HL-60/S4 treated with phorbol 12-myristate 13-acetate at 8.2 ng/mL for 4 days and 3 days (cell line): Measurements from ENCODE around the gene ZFP28.

ENCODE experiments used
- in situ Hi-C: fragments of 300-500 bp; cut with MboI; formaldehyde crosslinking; loops from 2 replicates; pipeline ENCODE4 v1.15.0; 2022; ENCODE audit warnings: low sequenced_read_pairs

The ZFP28 gene

GRCh38 chr19:56595548-56595899 is 56.8 kb downstream of the ZFP28 start:
- in situ Hi-C loops, result no loop called here

- in situ Hi-C loops, result no loop called here
Measured at GRCh38 chr19:56596676-56597075, 57.9 kb downstream of the ZFP28 start.

- in situ Hi-C loops, result no loop called here
Measured at GRCh38 chr19:56597696-56598095, 58.9 kb downstream of the ZFP28 start.

- in situ Hi-C loops, result no loop called here
Measured at GRCh38 chr19:56601375-56601774, 62.6 kb downstream of the ZFP28 start.

- in situ Hi-C loops, result no loop called here
Measured at GRCh38 chr19:56603829-56604228, 65.1 kb downstream of the ZFP28 start.
